SK-N-SH (cell line): ENCODE measurements around the gene SZRD1.

Experiments used
- MEF2A ChIP-seq: IDR thresholded peaks from 2 replicates; pipeline ENCODE4 v1.4.0; 2012; ENCODE audit warnings: low read depth, borderline replicate concordance
- RAD21 ChIP-seq: IDR thresholded peaks from 2 replicates; pipeline ENCODE4 v1.6.1; 2012; ENCODE audit warnings: mild to moderate bottlenecking, low read length
- TF ChIP-seq, protein P1 (sequence below): fragments of 200-600 bp; sonication (generic); IDR thresholded peaks from 2 replicates; pipeline ENCODE4 v1.6.1; 2017; ENCODE audit warnings: antibody characterized with exemption, mild to moderate bottlenecking, moderate library complexity

DNA sequence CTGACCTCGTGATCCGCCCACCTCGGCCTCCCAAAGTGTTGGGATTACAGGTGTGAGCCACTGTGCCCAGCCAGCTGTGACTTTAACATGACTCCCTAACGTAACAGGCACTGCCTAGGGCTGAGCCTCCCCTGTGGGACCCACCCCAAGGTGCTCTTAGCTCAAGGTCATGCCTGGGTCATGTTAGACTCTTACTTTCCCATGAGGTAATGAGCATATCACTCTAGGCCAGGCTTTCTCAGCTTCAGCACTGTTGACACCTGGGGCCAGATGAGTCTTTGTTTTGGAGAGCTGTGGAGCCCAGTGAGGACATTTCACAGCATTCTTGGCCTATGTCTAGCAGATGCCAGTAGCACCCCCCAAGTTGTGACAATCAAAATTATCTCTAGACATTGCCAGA lies 78.0 kb downstream of the SZRD1 start:
- TF ChIP-seq, protein P1, sequence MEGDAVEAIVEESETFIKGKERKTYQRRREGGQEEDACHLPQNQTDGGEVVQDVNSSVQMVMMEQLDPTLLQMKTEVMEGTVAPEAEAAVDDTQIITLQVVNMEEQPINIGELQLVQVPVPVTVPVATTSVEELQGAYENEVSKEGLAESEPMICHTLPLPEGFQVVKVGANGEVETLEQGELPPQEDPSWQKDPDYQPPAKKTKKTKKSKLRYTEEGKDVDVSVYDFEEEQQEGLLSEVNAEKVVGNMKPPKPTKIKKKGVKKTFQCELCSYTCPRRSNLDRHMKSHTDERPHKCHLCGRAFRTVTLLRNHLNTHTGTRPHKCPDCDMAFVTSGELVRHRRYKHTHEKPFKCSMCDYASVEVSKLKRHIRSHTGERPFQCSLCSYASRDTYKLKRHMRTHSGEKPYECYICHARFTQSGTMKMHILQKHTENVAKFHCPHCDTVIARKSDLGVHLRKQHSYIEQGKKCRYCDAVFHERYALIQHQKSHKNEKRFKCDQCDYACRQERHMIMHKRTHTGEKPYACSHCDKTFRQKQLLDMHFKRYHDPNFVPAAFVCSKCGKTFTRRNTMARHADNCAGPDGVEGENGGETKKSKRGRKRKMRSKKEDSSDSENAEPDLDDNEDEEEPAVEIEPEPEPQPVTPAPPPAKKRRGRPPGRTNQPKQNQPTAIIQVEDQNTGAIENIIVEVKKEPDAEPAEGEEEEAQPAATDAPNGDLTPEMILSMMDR: no peak
- TF ChIP-seq MEF2A (no peak), RAD21 (no peak)
